Keratinocyte (primary cell): ENCODE results near the gene PLEKHG5. TPM values are rescaled to one million over a fixed set of nuclear protein-coding genes. Genes with fewer than 3 reads are reported as not detected.

Experiments used
- DNase-seq: peaks from one replicate; pipeline ENCODE4 v3.0.0-alpha.2; 2011; ENCODE audit warnings: low read depth, missing footprints, low spot score
- FAIRE-seq: peaks from 2 replicates; lab custom pipeline; 2011; peaks lifted over from hg19 to GRCh38; lab: Jason Lieb, UNC
- H2AFZ ChIP-seq: 2 replicates; pipeline ENCODE4 v1.6.0; 2012; ENCODE audit warnings: low read length, control low read depth, inconsistent platforms; ENCODE audit not compliant: control insufficient read depth
- H3K27ac ChIP-seq: 2 replicates; pipeline ENCODE4 v1.5.1; 2011; ENCODE audit warnings: low read length; ENCODE audit not compliant: control insufficient read depth, insufficient read depth
- H3K27me3 ChIP-seq: 3 replicates; pipeline ENCODE4 v1.6.0; 2011; ENCODE audit warnings: low read length; ENCODE audit not compliant: control insufficient read depth, insufficient read depth; ENCODE audit errors: extremely low read depth
- H3K36me3 ChIP-seq, 2 experiments: 2 replicates in 1 of 2; 3 replicates in 1 of 2; pipeline ENCODE4 v1.5.1; 2011; ENCODE audit warnings: low read length in 2 of 2, mild to moderate bottlenecking in 1 of 2; ENCODE audit not compliant: control insufficient read depth in 2 of 2, insufficient read depth in 2 of 2; ENCODE audit errors: extremely low read depth in 1 of 2
- H3K4me1 ChIP-seq: 3 replicates; pipeline ENCODE4 v1.5.1; 2011; ENCODE audit warnings: low read length; ENCODE audit not compliant: control insufficient read depth, insufficient read depth; ENCODE audit errors: extremely low read depth
- H3K4me2 ChIP-seq: 3 replicates; pipeline ENCODE4 v1.6.0; 2011; ENCODE audit warnings: low read depth, low read length; ENCODE audit not compliant: control insufficient read depth, insufficient read depth; ENCODE audit errors: extremely low read depth
- H3K4me3 ChIP-seq, 3 experiments: fragments of 200-600 bp in 1 of 3; sonication (generic) in 1 of 3; 2 replicates in 2 of 3; 3 replicates in 1 of 3; pipeline ENCODE4 v1.5.1; 2011 to 2016; ENCODE audit warnings: low read length in 3 of 3, mild to moderate bottlenecking in 3 of 3, control low read depth in 2 of 3, inconsistent platforms in 1 of 3, low read depth in 1 of 3, mixed read lengths in 1 of 3, mixed run types in 1 of 3, moderate library complexity in 1 of 3; ENCODE audit not compliant: control insufficient read depth in 2 of 3, insufficient read depth in 2 of 3; ENCODE audit errors: extremely low read depth in 1 of 3
- H3K79me2 ChIP-seq: 2 replicates; pipeline ENCODE4 v1.6.0; 2012; ENCODE audit warnings: low read length; ENCODE audit not compliant: control insufficient read depth, insufficient read depth
- H3K9ac ChIP-seq: 3 replicates; pipeline ENCODE4 v1.6.0; 2011; ENCODE audit warnings: low read length; ENCODE audit not compliant: control insufficient read depth, insufficient read depth; ENCODE audit errors: extremely low read depth
- H3K9me1 ChIP-seq: 3 replicates; pipeline ENCODE4 v1.6.0; 2011; ENCODE audit warnings: low read length; ENCODE audit not compliant: control insufficient read depth, insufficient read depth; ENCODE audit errors: extremely low read depth
- H3K9me3 ChIP-seq: 2 replicates; pipeline ENCODE4 v1.5.1; 2012; ENCODE audit warnings: low read depth, low read length; ENCODE audit not compliant: control insufficient read depth
- H4K20me1 ChIP-seq: 3 replicates; pipeline ENCODE4 v1.6.0; 2011; ENCODE audit warnings: low read length; ENCODE audit not compliant: control insufficient read depth, insufficient read depth; ENCODE audit errors: extremely low read depth
- EZH2 ChIP-seq: IDR thresholded peaks from one replicate; pipeline ENCODE4 v1.6.1; 2012; ENCODE audit warnings: inconsistent platforms, mild to moderate bottlenecking, low read length, moderate library complexity
- dilution Hi-C: fragments of 300-500 bp; cut with MboI; formaldehyde crosslinking; loops from one replicate; pipeline ENCODE4 v1.7.0; 2020; ENCODE audit warnings: low sequenced_read_pairs; ENCODE audit not compliant: extremely low pct_ligation_motif_present
- polyA plus RNA-seq, 5 experiments: library from polyadenylated mRNA; depleted of rRNA in 3 of 5; stranded (reverse) in 3 of 5; stranded (forward) in 1 of 5; unstranded in 1 of 5; fragments of >200 nt; gene quantifications; 1 replicate in 1 of 5; 2 replicates in 3 of 5; 3 replicates in 1 of 5; pipeline versions ENCODE4 v1.2.1 to v1.2.3, GENCODE V29; 2011 to 2012; ENCODE audit warnings: missing spikeins in 2 of 5, low read depth in 1 of 5, low replicate concordance in 1 of 5
- TF ChIP-seq, protein P1 (sequence below), 3 experiments: IDR thresholded peaks in 1 of 3; conservative IDR thresholded peaks in 1 of 3; optimal IDR thresholded peaks in 1 of 3; 2 replicates in 2 of 3; 3 replicates in 1 of 3; pipeline versions ENCODE3 to v1.5.1; 2011; ENCODE audit warnings: low read length in 3 of 3, mild to moderate bottlenecking in 3 of 3, moderate library complexity in 2 of 3, control low read depth in 1 of 3, inconsistent platforms in 1 of 3; ENCODE audit not compliant: insufficient read depth in 2 of 3; ENCODE audit errors: extremely low read depth in 1 of 3

The PLEKHG5 gene
- polyA plus RNA-seq, 1 donor (not counting 4 experiments of a cell fraction or from before 2014, with no cell fraction given): 11.8 TPM

DNA sequence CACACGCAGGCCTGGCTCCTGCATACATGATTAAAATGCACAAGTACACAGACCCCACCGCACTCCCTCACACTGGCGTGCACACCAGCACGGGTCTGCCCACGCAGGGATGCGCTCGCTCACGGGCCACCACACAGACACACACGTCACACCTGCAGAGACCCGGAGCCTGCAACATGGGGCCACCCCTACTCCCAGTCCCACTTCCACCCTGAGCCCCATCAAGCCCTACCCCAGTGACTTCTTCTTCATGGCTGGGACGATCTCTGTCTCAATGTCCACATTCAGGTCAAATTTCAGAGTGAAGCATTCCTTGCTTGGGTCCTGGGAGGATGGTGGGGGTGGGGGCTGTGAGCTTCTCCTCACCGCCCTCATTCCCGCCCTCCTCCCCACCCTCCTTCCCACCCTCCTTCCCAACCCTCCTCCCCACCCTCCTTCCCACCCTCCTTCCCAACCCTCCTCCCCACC, 16.6 kb downstream of the PLEKHG5 start:
- no peak for DNase-seq
- no peak for FAIRE-seq
- H3K9me3 ChIP-seq: no peaks in the 10 kb centered on the region
- no peak for TF ChIP-seq EZH2
- TF ChIP-seq, protein P1, sequence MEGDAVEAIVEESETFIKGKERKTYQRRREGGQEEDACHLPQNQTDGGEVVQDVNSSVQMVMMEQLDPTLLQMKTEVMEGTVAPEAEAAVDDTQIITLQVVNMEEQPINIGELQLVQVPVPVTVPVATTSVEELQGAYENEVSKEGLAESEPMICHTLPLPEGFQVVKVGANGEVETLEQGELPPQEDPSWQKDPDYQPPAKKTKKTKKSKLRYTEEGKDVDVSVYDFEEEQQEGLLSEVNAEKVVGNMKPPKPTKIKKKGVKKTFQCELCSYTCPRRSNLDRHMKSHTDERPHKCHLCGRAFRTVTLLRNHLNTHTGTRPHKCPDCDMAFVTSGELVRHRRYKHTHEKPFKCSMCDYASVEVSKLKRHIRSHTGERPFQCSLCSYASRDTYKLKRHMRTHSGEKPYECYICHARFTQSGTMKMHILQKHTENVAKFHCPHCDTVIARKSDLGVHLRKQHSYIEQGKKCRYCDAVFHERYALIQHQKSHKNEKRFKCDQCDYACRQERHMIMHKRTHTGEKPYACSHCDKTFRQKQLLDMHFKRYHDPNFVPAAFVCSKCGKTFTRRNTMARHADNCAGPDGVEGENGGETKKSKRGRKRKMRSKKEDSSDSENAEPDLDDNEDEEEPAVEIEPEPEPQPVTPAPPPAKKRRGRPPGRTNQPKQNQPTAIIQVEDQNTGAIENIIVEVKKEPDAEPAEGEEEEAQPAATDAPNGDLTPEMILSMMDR (optimal IDR thresholded peaks at IDR 0.05 in 1 of 3, IDR thresholded peaks at IDR 0.05 in 1 of 3, conservative IDR thresholded peaks at IDR 0.05 in 1 of 3; ENCODE audit: extremely low read depth in 1 of 3, insufficient read depth in 2 of 3, low read length in 3 of 3): no peak
- H3K9me1 ChIP-seq: peaks cover 2% of the 10 kb centered on the region
- no peak overlapping the region for H3K4me2 ChIP-seq
- H3K4me3 ChIP-seq: no peak overlapping the region
- H2AFZ ChIP-seq: no peak overlapping the region
- peaks cover 23 to 32% of the 10 kb centered on the region in 2 experiments for H3K36me3 ChIP-seq
- peaks cover 20% of the 10 kb centered on the region for H3K4me1 ChIP-seq
- no peaks in the 10 kb centered on the region for H4K20me1 ChIP-seq
- H3K79me2 ChIP-seq: no peaks in the 10 kb centered on the region
- H3K27ac ChIP-seq: no peak overlapping the region
- dilution Hi-C loops: no loop called here
- no peaks in the 10 kb centered on the region for H3K27me3 ChIP-seq
- no peak overlapping the region for H3K9ac ChIP-seq

DNA sequence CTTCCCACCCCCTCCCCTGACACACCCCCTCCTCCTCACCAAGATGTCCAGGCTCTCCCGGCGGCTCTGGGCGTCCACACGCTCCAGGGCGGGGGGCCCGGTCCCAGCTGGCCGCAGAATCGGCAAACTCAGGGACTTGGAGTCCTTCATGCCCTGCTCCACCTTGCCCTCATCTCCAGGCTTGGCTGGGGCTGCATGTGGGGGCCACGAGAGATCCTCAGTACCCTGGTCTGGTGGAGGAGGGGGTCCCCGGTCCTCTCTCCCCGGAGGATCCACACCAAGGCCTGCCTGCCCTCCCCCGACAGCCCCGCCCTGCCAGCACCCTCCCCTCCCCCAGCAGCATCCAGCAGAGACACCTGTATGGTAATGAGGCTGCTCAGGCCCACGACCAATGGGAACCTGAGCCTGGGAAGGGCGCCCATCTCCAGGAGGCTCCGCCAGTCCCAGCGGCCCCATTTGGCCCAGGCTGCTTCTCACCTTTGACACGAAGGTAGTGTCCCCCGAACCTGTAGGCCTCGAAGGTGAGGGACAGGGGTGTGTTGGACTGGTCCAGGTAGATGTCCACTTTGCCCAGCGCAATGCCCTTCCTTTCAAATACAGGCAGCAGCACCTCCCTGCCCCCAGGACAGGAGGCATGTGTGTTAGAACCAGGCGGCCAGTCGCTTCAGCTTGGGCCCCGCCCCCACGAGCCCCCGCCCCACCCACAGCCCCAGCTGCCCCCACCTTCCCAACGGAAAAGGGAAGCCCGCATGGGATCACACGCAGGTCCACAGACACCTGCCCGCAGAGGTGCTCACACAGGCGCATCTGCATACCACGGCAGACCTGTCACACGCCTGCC, 17.3 kb downstream of the PLEKHG5 start:
- no peak overlapping the region for H2AFZ ChIP-seq
- no peak overlapping the region for H3K4me3 ChIP-seq
- H4K20me1 ChIP-seq: no peaks in the 10 kb centered on the region
- H3K79me2 ChIP-seq: no peaks in the 10 kb centered on the region
- H3K27me3 ChIP-seq: no peaks in the 10 kb centered on the region
- H3K4me2 ChIP-seq: no peak overlapping the region
- H3K9ac ChIP-seq: no peak overlapping the region
- dilution Hi-C loops: no loop called here
- H3K4me1 ChIP-seq: peaks cover 20% of the 10 kb centered on the region
- no peak for DNase-seq
- H3K36me3 ChIP-seq: peaks cover 25 to 39% of the 10 kb centered on the region in 2 experiments
- no peak for TF ChIP-seq EZH2
- TF ChIP-seq, protein P1 (optimal IDR thresholded peaks at IDR 0.05 in 1 of 3, IDR thresholded peaks at IDR 0.05 in 1 of 3, conservative IDR thresholded peaks at IDR 0.05 in 1 of 3; ENCODE audit: extremely low read depth in 1 of 3, insufficient read depth in 2 of 3, low read length in 3 of 3): no peak
- H3K9me3 ChIP-seq: no peaks in the 10 kb centered on the region
- FAIRE-seq: no peak
- no peak overlapping the region for H3K27ac ChIP-seq
- peaks cover 2% of the 10 kb centered on the region for H3K9me1 ChIP-seq
